B cell (primary cell): ENCODE results near the gene FOXN3. TPM values are rescaled to one million over a fixed set of nuclear protein-coding genes. Genes with fewer than 3 reads are reported as not detected.
A peak's percentile ranks its signal among the peaks of the same experiment; 100 is the strongest.

Experiments
- ATAC-seq: fragments of 200-7000 bp; cut with Tn5 transposase; one replicate; pipeline ENCODE4 v1.10.0; 2021; ENCODE audit warnings: low read depth, mild to moderate bottlenecking, moderate number of reproducible peaks, moderate library complexity
- CTCF ChIA-PET: fragments of 350-600 bp; sonication (Branson Sonifier 250); formaldehyde crosslinking; loops from one replicate; lab custom pipeline; 2021; ENCODE audit warnings: antibody characterized with exemption, inconsistent platforms; lab: Charles Lee
- POLR2A ChIA-PET: fragments of 350-600 bp; sonication (Branson Sonifier 250); formaldehyde crosslinking; loops from one replicate; lab custom pipeline; 2021; ENCODE audit warnings: antibody characterized with exemption; lab: Charles Lee
- DNase-seq: peaks from one replicate; pipeline ENCODE4 v3.0.0; 2013
- H2AFZ ChIP-seq: 2 replicates; pipeline ENCODE4 v1.6.1; 2012; ENCODE audit warnings: mild to moderate bottlenecking, low read depth, low read length; ENCODE audit not compliant: insufficient read depth, poor library complexity, severe bottlenecking
- H3K27ac ChIP-seq, 2 donors: 1 replicate in 1 of 2; 2 replicates in 1 of 2; pipeline ENCODE4 v1.5.1; 2012 to 2013; ENCODE audit warnings: low read length in 2 of 2, mild to moderate bottlenecking in 2 of 2, moderate library complexity in 1 of 2
- H3K27me3 ChIP-seq, 4 experiments: fragments of 200-600 bp in 1 of 4; sonication (generic) in 1 of 4; replicated peaks in 1 of 4; 1 replicate in 2 of 4; 2 replicates in 2 of 4; pipeline versions ENCODE4 v1.6.1 to v1.7.0; 2013 to 2016; ENCODE audit warnings: low read length in 3 of 4, mild to moderate bottlenecking in 2 of 4, mixed read lengths in 1 of 4, moderate library complexity in 1 of 4; ENCODE audit not compliant: insufficient read depth in 4 of 4, control insufficient read depth in 3 of 4; ENCODE audit errors: control extremely low read depth in 1 of 4
- H3K36me3 ChIP-seq, 2 experiments: replicated peaks in 1 of 2; 1 replicate in 1 of 2; 2 replicates in 1 of 2; pipeline versions ENCODE4 v1.6.1 to v1.7.1; 2013; ENCODE audit warnings: low read length in 1 of 2; ENCODE audit not compliant: insufficient read depth in 2 of 2, control insufficient read depth in 1 of 2; ENCODE audit errors: control extremely low read depth in 1 of 2, extremely low read depth in 1 of 2
- H3K4me1 ChIP-seq, 2 donors: fragments of 200-600 bp in 1 of 2; sonication (generic) in 1 of 2; 1 replicate in 1 of 2; 2 replicates in 1 of 2; pipeline versions ENCODE4 v1.5.1 to v1.6.1; 2013 to 2017; ENCODE audit warnings: low read length in 2 of 2; ENCODE audit not compliant: control insufficient read depth in 2 of 2, insufficient read depth in 2 of 2
- H3K4me2 ChIP-seq: replicated peaks from 2 replicates; pipeline ENCODE3; 2012; ENCODE audit warnings: mild to moderate bottlenecking, low read depth, low read length; ENCODE audit not compliant: poor library complexity, severe bottlenecking
- H3K4me3 ChIP-seq, 5 experiments: fragments of 200-600 bp in 1 of 5; sonication (generic) in 1 of 5; 1 replicate in 3 of 5; 2 replicates in 2 of 5; pipeline versions ENCODE4 v1.5.1 to v1.7.0; 2011 to 2016; ENCODE audit warnings: low read length in 4 of 5, mild to moderate bottlenecking in 4 of 5, low read depth in 2 of 5, control low read depth in 1 of 5, moderate library complexity in 1 of 5; ENCODE audit not compliant: insufficient read depth in 1 of 5; ENCODE audit errors: control extremely low read depth in 1 of 5, extremely low read depth in 1 of 5
- H3K79me2 ChIP-seq: fragments of 200-600 bp; sonication (generic); one replicate; pipeline ENCODE4 v1.6.0; 2016; ENCODE audit warnings: low read length; ENCODE audit not compliant: control insufficient read depth, insufficient read depth
- H3K9ac ChIP-seq: fragments of 200-600 bp; sonication (generic); 2 replicates; pipeline ENCODE4 v1.6.1; 2017; ENCODE audit warnings: mild to moderate bottlenecking, low read length, moderate library complexity
- H3K9me3 ChIP-seq, 3 donors: one replicate each; pipeline versions ENCODE4 v1.6.1 to v1.7.1; 2013; ENCODE audit warnings: low read length in 2 of 3; ENCODE audit not compliant: control insufficient read depth in 2 of 3, insufficient read depth in 1 of 3; ENCODE audit errors: control extremely low read depth in 1 of 3
- H4K20me1 ChIP-seq: 2 replicates; pipeline ENCODE4 v1.6.0; 2012; ENCODE audit warnings: mild to moderate bottlenecking, low read length; ENCODE audit not compliant: insufficient read depth, control insufficient read depth, poor library complexity, severe bottlenecking
- H3K27ac Mint-ChIP-seq: one replicate; pipeline ENCODE4 v1.8.0; 2021; ENCODE audit warnings: mixed read lengths
- H3K27me3 Mint-ChIP-seq: one replicate; pipeline ENCODE4 v1.8.0; 2021; ENCODE audit warnings: mixed read lengths
- H3K4me1 Mint-ChIP-seq: one replicate; pipeline ENCODE4 v1.8.0; 2021; ENCODE audit warnings: mixed read lengths
- H3K4me3 Mint-ChIP-seq: one replicate; pipeline ENCODE4 v1.8.0; 2021; ENCODE audit warnings: mixed read lengths
- H3K9me3 Mint-ChIP-seq: one replicate; pipeline ENCODE4 v1.8.0; 2022; ENCODE audit warnings: mixed read lengths; ENCODE audit not compliant: insufficient read depth
- CTCF ChIP-seq: fragments of 200-600 bp; IDR thresholded peaks from one replicate; pipeline ENCODE4 v1.8.0; 2022; ENCODE audit warnings: antibody characterized with exemption, mild to moderate bottlenecking
- EZH2 ChIP-seq: IDR thresholded peaks from 2 replicates; pipeline ENCODE4 v1.6.1; 2012; ENCODE audit warnings: borderline replicate concordance, low read depth, mild to moderate bottlenecking, moderate library complexity, low read length; ENCODE audit not compliant: insufficient read depth, poor library complexity, severe bottlenecking
- WGBS: methylation state at CpG from one replicate; pipeline ENCODE4 v1.1.5; 2013; ENCODE audit warnings: missing lambda C conversion rate; ENCODE audit not compliant: insufficient coverage; 5-methylcytosine and 5-hydroxymethylcytosine counted together
- intact Hi-C: fragments of 100-400 bp; cut with micrococcal nuclease; formaldehyde crosslinking; loops from one replicate; pipeline ENCODE4 v1.10.0; 2022
- polyA plus RNA-seq: library from polyadenylated mRNA; depleted of rRNA; stranded (reverse); fragments of >200 nt; gene quantifications from 2 replicates; pipeline ENCODE4 v1.2.3, GENCODE V29; 2012
- total RNA-seq, 2 donors: library from RNA; stranded (reverse); fragments of 120-200 nt in 1 of 2; gene quantifications; 1 replicate in 1 of 2; 2 replicates in 1 of 2; pipeline versions ENCODE4 v1.2.3 to v1.2.4, GENCODE V29; 2013 to 2022

The FOXN3 gene
- total and polyA plus RNA-seq, 2 donors (not counting 1 experiment from before 2014, with no cell fraction given) = 80.6 to 98.2 TPM

DNA sequence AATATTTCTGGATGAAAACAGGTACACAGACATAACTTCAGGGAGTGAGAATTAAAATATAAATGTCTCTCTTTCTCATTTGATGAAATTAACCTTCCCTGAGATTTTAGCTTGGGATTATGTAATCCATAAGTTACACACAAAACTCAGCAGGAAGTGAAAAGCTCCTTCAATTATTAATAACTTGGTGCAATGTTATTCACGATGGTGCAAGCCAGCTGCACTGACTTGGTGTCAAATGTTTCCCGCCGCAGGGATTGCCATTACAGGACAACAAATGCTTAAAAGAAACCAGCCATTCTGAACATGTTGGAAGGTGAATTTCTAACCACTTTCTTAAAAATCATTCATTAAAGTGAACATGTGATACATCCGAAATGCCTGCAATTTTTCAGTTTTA, 250.4 kb downstream of the FOXN3 start:
- TF ChIP-seq EZH2 (no peak), CTCF (no peak)
- Mint-ChIP-seq H3K27ac (peak overlapping the region; percentile 41), H3K27me3 (no peaks in the 10 kb centered on the region), H3K9me3 (peaks cover 10% of the 10 kb centered on the region), H3K4me1 (peaks cover 36% of the 10 kb centered on the region), H3K4me3 (no peak overlapping the region)
- 67% methylated on average over 3 of the region's 4 CpGs for WGBS
- peaks cover 23 to 25% of the 10 kb centered on the region in 2 donors for H3K4me1 ChIP-seq
- H3K9me3 ChIP-seq = peaks cover 0 to 9% (median 7%) of the 10 kb centered on the region in 3 donors
- ChIA-PET CTCF (interaction anchor here (0.7 to 2.9 kb wide), 4 partner anchors 10 to 749 kb away, joined by 3 to 27 read pairs (median 3); no protein-coding TSS in a partner anchor), POLR2A (no interaction called here)
- DNase-seq (no peak), ATAC-seq (no peak)
- H3K27me3 ChIP-seq = no peaks in the 10 kb centered on the region
- intact Hi-C loops = no loop called here
- no peaks in the 10 kb centered on the region for H4K20me1 ChIP-seq
- H3K27ac ChIP-seq = peak overlapping the region; percentile 61 to 72
- no peak overlapping the region for H2AFZ ChIP-seq
- H3K4me2 ChIP-seq = no peak overlapping the region
- H3K4me3 ChIP-seq = no peak overlapping the region
- peaks cover 2 to 15% of the 10 kb centered on the region in 2 experiments for H3K36me3 ChIP-seq
- H3K9ac ChIP-seq = no peak overlapping the region
- peaks cover 19% of the 10 kb centered on the region for H3K79me2 ChIP-seq
